NCI-H2196 (cell line): Measurements from ENCODE around the gene CRABP2.
A peak's percentile ranks its signal among the peaks of the same experiment; 100 is the strongest.

ENCODE experiments used
- DNase-seq: peaks from one replicate; lab custom pipeline; 2025; ENCODE audit not compliant: unreplicated experiment; lab: John Stamatoyannopoulos, UW

CRABP2 gene

GRCh38 chr1:156742017-156742416 is 36.6 kb upstream of the CRABP2 start:
- no peak for DNase-seq

- no peak for DNase-seq
Measured at GRCh38 chr1:156741481-156741983, 36.1 kb upstream of the CRABP2 start.

- peak; percentile 99 for DNase-seq
Measured at GRCh38 chr1:156740741-156741480, 35.5 kb upstream of the CRABP2 start, which contains the start of gene MRPL24. Gene MRPL24, minus strand, starts transcription at chr1:156741088. Its CDS starts 2,384 bp downstream, at chr1:156738704.

GRCh38 chr1:156740237-156740740 is 34.9 kb upstream of the CRABP2 start:
- no peak for DNase-seq

GRCh38 chr1:156738916-156739315 is 33.5 kb upstream of the CRABP2 start:
- DNase-seq, result no peak

GRCh38 chr1:156738407-156738806 is 33.0 kb upstream of the CRABP2 start:
- no peak for DNase-seq

- no peak for DNase-seq
Measured at GRCh38 chr1:156733989-156734584, 28.7 kb upstream of the CRABP2 start.

- peak; percentile 97 for DNase-seq
Measured at GRCh38 chr1:156728599-156729462, 23.4 kb upstream of the CRABP2 start, which contains the start of gene ISG20L2. Gene ISG20L2, minus strand, starts transcription at chr1:156728766. Its CDS starts 1,114 bp downstream, at chr1:156727652.

- peak; percentile 88 for DNase-seq
Measured at GRCh38 chr1:156727926-156728598, 22.7 kb upstream of the CRABP2 start, which contains the start of gene METTL25B. Gene METTL25B, plus strand, starts transcription at chr1:156728469. Its CDS starts 636 bp downstream, at chr1:156729105.

GRCh38 chr1:156727492-156727891 is 22.1 kb upstream of the CRABP2 start:
- DNase-seq, result no peak

GRCh38 chr1:156726549-156727226 is 21.3 kb upstream of the CRABP2 start:
- DNase-seq, result peak; percentile 63

GRCh38 chr1:156725683-156726280 is 20.4 kb upstream of the CRABP2 start:
- DNase-seq, result peak; percentile 91

GRCh38 chr1:156721535-156721934 is 16.2 kb upstream of the CRABP2 start:
- no peak for DNase-seq

- no peak for DNase-seq
Measured at GRCh38 chr1:156721131-156721530, 15.7 kb upstream of the CRABP2 start.

GRCh38 chr1:156717351-156717750 is 12.0 kb upstream of the CRABP2 start:
- DNase-seq, result peak; percentile 36

- no peak for DNase-seq
Measured at GRCh38 chr1:156714830-156715229, 9.4 kb upstream of the CRABP2 start.

- DNase-seq, result no peak
Measured at GRCh38 chr1:156712626-156713025, 7.2 kb upstream of the CRABP2 start.

- no peak for DNase-seq
Measured at GRCh38 chr1:156711011-156711817, 5.8 kb upstream of the CRABP2 start.
